GM12891 (cell line): ENCODE results near the gene TMEM214.

Source experiments
- POLR2A ChIP-seq: IDR thresholded peaks from 2 replicates; pipeline ENCODE4 v1.6.1; 2011; ENCODE audit warnings: low read depth, low read length, control low read depth
- POLR2AphosphoS5 ChIP-seq: IDR thresholded peaks from 2 replicates; pipeline ENCODE4 v1.6.1; 2011; ENCODE audit warnings: low read depth, low read length, control low read depth

- TF ChIP-seq POLR2A (no peak), POLR2AphosphoS5 (no peak)
Measured at GRCh38 chr2:26988058-26988860, 44.5 kb upstream of the TMEM214 start.
